ENCODE measurements around the gene MTURN. TPM values are rescaled to one million over a fixed set of nuclear protein-coding genes. Genes with fewer than 3 reads are reported as not detected.

Gene MTURN
- polyA plus RNA-seq, 1 donor (not counting 4 experiments of a cell fraction or from before 2014, with no cell fraction given), result 10.8 TPM

DNA sequence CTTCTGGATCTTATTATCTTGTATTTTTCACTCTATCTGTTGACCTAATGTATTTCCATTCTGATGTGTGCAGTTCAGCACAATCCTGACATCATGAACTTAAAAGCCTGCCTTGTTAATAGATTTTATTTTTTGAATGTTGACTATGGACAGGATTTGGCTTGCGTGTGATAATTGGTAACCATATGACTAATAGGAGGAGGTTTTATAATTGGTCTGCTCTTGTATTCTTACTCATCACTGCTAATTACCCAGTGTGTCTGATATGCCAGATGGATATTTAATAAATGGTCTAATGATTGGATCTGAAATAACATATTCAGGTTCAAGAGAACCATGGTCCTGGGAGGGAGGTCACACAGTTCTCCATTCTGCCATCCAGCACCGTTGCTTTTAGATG, 45.9 kb downstream of the MTURN start:
- Histone ChIP-seq H3K4me1 (ENCODE audit: control insufficient read depth, extremely low read depth, insufficient read depth, low read length) (peaks cover 8% of the 10 kb centered on the region), H3K9ac (ENCODE audit: control insufficient read depth, extremely low read depth, insufficient read depth, low read length) (no peak overlapping the region), H2AFZ (ENCODE audit: control insufficient read depth, low read length) (no peak overlapping the region), H3K27me3 (ENCODE audit: control insufficient read depth, extremely low read depth, insufficient read depth, low read length) (no peaks in the 10 kb centered on the region), H3K9me1 (ENCODE audit: control insufficient read depth, extremely low read depth, insufficient read depth, low read length) (no peaks in the 10 kb centered on the region), H3K4me2 (ENCODE audit: control insufficient read depth, extremely low read depth, insufficient read depth, low read depth, low read length) (no peak overlapping the region), H3K27ac (ENCODE audit: control insufficient read depth, insufficient read depth, low read length) (no peak overlapping the region), H3K4me3 (ENCODE audit: control insufficient read depth in 2 of 3, extremely low read depth in 1 of 3, insufficient read depth in 2 of 3, low read depth in 1 of 3, low read length in 3 of 3) (no peak overlapping the region), H3K79me2 (ENCODE audit: control insufficient read depth, insufficient read depth, low read length) (no peaks in the 10 kb centered on the region), H3K9me3 (ENCODE audit: control insufficient read depth, low read depth, low read length) (no peaks in the 10 kb centered on the region), H4K20me1 (ENCODE audit: control insufficient read depth, extremely low read depth, insufficient read depth, low read length) (no peaks in the 10 kb centered on the region), H3K36me3 (ENCODE audit: control insufficient read depth in 2 of 2, extremely low read depth in 1 of 2, insufficient read depth in 2 of 2, low read length in 2 of 2) (no peaks in the 10 kb centered on the region)
- dilution Hi-C loops (cut with MboI; ENCODE audit: extremely low pct_ligation_motif_present, low sequenced_read_pairs), result no loop called here
- FAIRE-seq (no peak), DNase-seq (ENCODE audit: low read depth, low spot score) (no peak)
- no peak for TF ChIP-seq EZH2 (IDR thresholded peaks at IDR 0.05; ENCODE audit: low read length)
- TF ChIP-seq, protein P1, sequence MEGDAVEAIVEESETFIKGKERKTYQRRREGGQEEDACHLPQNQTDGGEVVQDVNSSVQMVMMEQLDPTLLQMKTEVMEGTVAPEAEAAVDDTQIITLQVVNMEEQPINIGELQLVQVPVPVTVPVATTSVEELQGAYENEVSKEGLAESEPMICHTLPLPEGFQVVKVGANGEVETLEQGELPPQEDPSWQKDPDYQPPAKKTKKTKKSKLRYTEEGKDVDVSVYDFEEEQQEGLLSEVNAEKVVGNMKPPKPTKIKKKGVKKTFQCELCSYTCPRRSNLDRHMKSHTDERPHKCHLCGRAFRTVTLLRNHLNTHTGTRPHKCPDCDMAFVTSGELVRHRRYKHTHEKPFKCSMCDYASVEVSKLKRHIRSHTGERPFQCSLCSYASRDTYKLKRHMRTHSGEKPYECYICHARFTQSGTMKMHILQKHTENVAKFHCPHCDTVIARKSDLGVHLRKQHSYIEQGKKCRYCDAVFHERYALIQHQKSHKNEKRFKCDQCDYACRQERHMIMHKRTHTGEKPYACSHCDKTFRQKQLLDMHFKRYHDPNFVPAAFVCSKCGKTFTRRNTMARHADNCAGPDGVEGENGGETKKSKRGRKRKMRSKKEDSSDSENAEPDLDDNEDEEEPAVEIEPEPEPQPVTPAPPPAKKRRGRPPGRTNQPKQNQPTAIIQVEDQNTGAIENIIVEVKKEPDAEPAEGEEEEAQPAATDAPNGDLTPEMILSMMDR (optimal IDR thresholded peaks at IDR 0.05 in 1 of 3, IDR thresholded peaks at IDR 0.05 in 1 of 3, conservative IDR thresholded peaks at IDR 0.05 in 1 of 3; ENCODE audit: extremely low read depth in 1 of 3, insufficient read depth in 2 of 3, low read length in 3 of 3), result no peak

GRCh38 chr7:30181211-30181610, 46.4 kb downstream of the MTURN start:
- DNase-seq (ENCODE audit: low read depth, low spot score) (no peak), FAIRE-seq (no peak)
- Histone ChIP-seq H3K36me3 (ENCODE audit: control insufficient read depth in 2 of 2, extremely low read depth in 1 of 2, insufficient read depth in 2 of 2, low read length in 2 of 2) (no peaks in the 10 kb centered on the region), H3K4me2 (ENCODE audit: control insufficient read depth, extremely low read depth, insufficient read depth, low read depth, low read length) (no peak overlapping the region), H3K9me3 (ENCODE audit: control insufficient read depth, low read depth, low read length) (no peaks in the 10 kb centered on the region), H3K4me1 (ENCODE audit: control insufficient read depth, extremely low read depth, insufficient read depth, low read length) (peaks cover 8% of the 10 kb centered on the region), H3K9me1 (ENCODE audit: control insufficient read depth, extremely low read depth, insufficient read depth, low read length) (no peaks in the 10 kb centered on the region), H3K79me2 (ENCODE audit: control insufficient read depth, insufficient read depth, low read length) (no peaks in the 10 kb centered on the region), H3K27me3 (ENCODE audit: control insufficient read depth, extremely low read depth, insufficient read depth, low read length) (no peaks in the 10 kb centered on the region), H3K9ac (ENCODE audit: control insufficient read depth, extremely low read depth, insufficient read depth, low read length) (no peak overlapping the region), H2AFZ (ENCODE audit: control insufficient read depth, low read length) (no peak overlapping the region), H3K4me3 (ENCODE audit: control insufficient read depth in 2 of 3, extremely low read depth in 1 of 3, insufficient read depth in 2 of 3, low read depth in 1 of 3, low read length in 3 of 3) (no peak overlapping the region), H3K27ac (ENCODE audit: control insufficient read depth, insufficient read depth, low read length) (no peak overlapping the region), H4K20me1 (ENCODE audit: control insufficient read depth, extremely low read depth, insufficient read depth, low read length) (no peaks in the 10 kb centered on the region)
- no peak for TF ChIP-seq EZH2 (IDR thresholded peaks at IDR 0.05; ENCODE audit: low read length)
- TF ChIP-seq, protein P1 (optimal IDR thresholded peaks at IDR 0.05 in 1 of 3, IDR thresholded peaks at IDR 0.05 in 1 of 3, conservative IDR thresholded peaks at IDR 0.05 in 1 of 3; ENCODE audit: extremely low read depth in 1 of 3, insufficient read depth in 2 of 3, low read length in 3 of 3), result no peak
- dilution Hi-C loops (cut with MboI; ENCODE audit: extremely low pct_ligation_motif_present, low sequenced_read_pairs), result no loop called here
